T-helper 2 cell treated with Interferon-gamma antibody and Interleukin-4, amounts not matched to agents 5 μg/mL and 100 μg/mL, for 36 hours (primary cell): ENCODE data around the gene DSTYK.

Experiments used
- DNase-seq: peaks from one replicate; pipeline ENCODE4 v3.0.0; 2021; ENCODE audit warnings: low spot score
- H3K27ac Mint-ChIP-seq: one replicate; pipeline ENCODE4 v1.8.0; 2021; ENCODE audit warnings: mild to moderate bottlenecking, mixed read lengths
- H3K27me3 Mint-ChIP-seq: one replicate; pipeline ENCODE4 v1.8.0; 2021; ENCODE audit warnings: low read depth, mixed read lengths
- H3K36me3 Mint-ChIP-seq: one replicate; pipeline ENCODE4 v1.8.0; 2021; ENCODE audit warnings: low read depth, mixed read lengths
- H3K4me1 Mint-ChIP-seq: one replicate; pipeline ENCODE4 v1.8.0; 2021; ENCODE audit warnings: low read depth, mixed read lengths
- H3K4me3 Mint-ChIP-seq: one replicate; pipeline ENCODE4 v1.8.0; 2022; ENCODE audit warnings: mild to moderate bottlenecking, moderate library complexity, mixed read lengths
- H3K9me3 Mint-ChIP-seq: one replicate; pipeline ENCODE4 v1.8.0; 2021; ENCODE audit warnings: mixed read lengths

The DSTYK gene

GRCh38 chr1:205232945-205233397, 21.5 kb upstream of the DSTYK start:
- no peaks in the 10 kb centered on the region for H3K36me3 Mint-ChIP-seq

DNA sequence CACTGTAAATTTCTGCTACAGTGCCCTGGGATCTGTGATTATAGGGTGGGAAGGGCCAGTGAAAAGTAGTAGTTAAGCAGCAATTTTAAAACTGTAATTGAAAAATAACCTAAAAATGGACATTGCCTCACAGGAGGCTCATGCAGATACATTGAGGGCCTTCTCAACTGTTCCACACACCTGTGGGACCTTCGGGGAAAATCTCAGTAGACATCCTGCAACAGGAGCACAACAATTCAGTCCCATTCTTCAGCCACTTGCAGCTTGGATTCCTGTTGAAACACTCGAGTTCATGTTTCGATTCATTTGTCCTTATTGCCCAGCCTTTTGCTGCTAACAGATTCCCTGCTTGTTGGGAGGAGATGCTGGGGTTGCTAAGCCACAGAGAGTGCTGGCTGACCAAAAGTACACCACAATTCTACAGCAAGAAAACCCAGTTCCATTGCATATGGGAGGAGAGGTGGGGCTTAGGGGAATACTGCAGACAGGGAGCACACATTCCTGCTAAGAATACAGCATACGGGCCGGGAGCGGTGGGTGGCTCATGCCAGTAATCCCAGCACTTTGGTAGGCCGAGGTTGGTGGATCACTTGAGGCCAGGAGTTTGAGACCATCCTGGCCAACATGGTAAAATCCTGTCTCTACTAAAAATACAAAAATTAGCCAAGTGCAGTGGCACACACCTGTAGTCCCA, 20.8 kb upstream of the DSTYK start:
- Mint-ChIP-seq H3K4me3 (no peak overlapping the region), H3K9me3 (no peaks in the 10 kb centered on the region), H3K4me1 (peaks cover 30% of the 10 kb centered on the region), H3K27ac (no peak overlapping the region), H3K36me3 (no peaks in the 10 kb centered on the region), H3K27me3 (peaks cover 12% of the 10 kb centered on the region)
- DNase-seq: no peak

More at GRCh38 chr1:205232945-205233397, 21.5 kb upstream of the DSTYK start:
- DNase-seq: no peak
- Mint-ChIP-seq H3K27ac (no peak overlapping the region), H3K27me3 (peaks cover 9% of the 10 kb centered on the region), H3K9me3 (no peaks in the 10 kb centered on the region), H3K4me1 (peaks cover 34% of the 10 kb centered on the region), H3K4me3 (no peak overlapping the region)

- no peaks in the 10 kb centered on the region for H3K9me3 Mint-ChIP-seq
- H3K27ac Mint-ChIP-seq: no peak overlapping the region
- H3K4me3 Mint-ChIP-seq: no peak overlapping the region
- peaks cover 23% of the 10 kb centered on the region for H3K27me3 Mint-ChIP-seq
- no peak for DNase-seq
- peaks cover 32% of the 10 kb centered on the region for H3K4me1 Mint-ChIP-seq
- no peaks in the 10 kb centered on the region for H3K36me3 Mint-ChIP-seq
Observed at GRCh38 chr1:205230982-205231381, 19.5 kb upstream of the DSTYK start.

GRCh38 chr1:205229916-205230700, 18.6 kb upstream of the DSTYK start:
- Mint-ChIP-seq H3K27ac (no peak overlapping the region), H3K36me3 (no peaks in the 10 kb centered on the region)
- DNase-seq: no peak

DNA sequence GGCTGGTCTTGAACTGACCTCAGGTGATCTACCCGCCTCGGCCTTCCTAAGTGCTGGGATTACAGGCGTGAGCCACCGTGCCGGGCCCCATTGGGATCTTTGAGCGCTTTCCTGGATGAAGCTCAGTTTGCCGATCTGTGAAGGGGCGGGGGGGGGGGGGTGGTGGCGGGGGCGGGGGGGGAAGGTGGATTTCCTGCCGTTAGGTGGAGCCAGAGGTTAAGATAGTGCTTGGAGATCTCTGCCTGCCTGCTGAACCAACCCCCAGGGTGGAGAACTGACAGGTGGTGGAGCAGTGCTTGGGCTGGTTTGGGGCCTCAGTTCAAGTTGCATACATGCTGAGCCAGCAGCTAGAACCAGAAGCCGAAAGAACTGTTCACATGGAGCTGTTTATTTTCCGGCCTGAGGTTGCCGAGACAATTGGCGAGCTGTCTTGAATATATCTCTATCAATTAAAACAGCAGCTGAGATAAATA, 17.9 kb upstream of the DSTYK start:
- no peaks in the 10 kb centered on the region for H3K9me3 Mint-ChIP-seq
- H3K4me3 Mint-ChIP-seq: peak overlapping the region; percentile 89
- H3K27me3 Mint-ChIP-seq: peaks cover 37% of the 10 kb centered on the region
- H3K4me1 Mint-ChIP-seq: peaks cover 32% of the 10 kb centered on the region
- no peaks in the 10 kb centered on the region for H3K36me3 Mint-ChIP-seq
- peak overlapping the region; percentile 31 for H3K27ac Mint-ChIP-seq
- DNase-seq: peak; percentile 66

More at GRCh38 chr1:205229916-205230700, 18.6 kb upstream of the DSTYK start:
- Mint-ChIP-seq H3K4me3 (peak overlapping the region; percentile 89), H3K27me3 (peaks cover 31% of the 10 kb centered on the region), H3K9me3 (no peaks in the 10 kb centered on the region), H3K4me1 (peaks cover 32% of the 10 kb centered on the region)

DNA sequence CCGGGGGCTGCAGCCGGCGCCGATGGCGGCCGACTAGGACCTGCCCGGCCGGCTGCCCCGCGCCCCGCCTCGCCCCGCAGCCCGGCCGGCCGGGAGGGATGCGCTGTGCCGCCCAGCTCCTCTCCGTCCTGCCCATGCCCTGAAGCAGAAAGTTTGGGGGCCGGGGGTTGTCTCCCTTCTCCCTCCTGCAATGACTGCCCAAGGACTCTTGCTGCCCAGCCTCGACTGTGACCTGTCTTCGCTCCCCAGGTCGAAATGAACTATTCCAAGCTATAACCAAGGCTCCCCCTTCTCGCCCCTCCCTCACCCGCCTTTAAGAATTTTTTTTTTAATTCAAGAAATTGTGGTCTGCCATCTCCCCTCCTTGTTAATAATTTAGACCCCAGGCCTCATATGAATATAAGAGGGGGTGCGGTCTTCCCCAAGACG, 16.6 kb upstream of the DSTYK start:
- H3K27ac Mint-ChIP-seq: no peak overlapping the region
- peaks cover 39% of the 10 kb centered on the region for H3K27me3 Mint-ChIP-seq
- no peak for DNase-seq
- H3K9me3 Mint-ChIP-seq: no peaks in the 10 kb centered on the region
- H3K4me3 Mint-ChIP-seq: peak overlapping the region; percentile 89
- no peaks in the 10 kb centered on the region for H3K36me3 Mint-ChIP-seq
- peaks cover 29% of the 10 kb centered on the region for H3K4me1 Mint-ChIP-seq

- Mint-ChIP-seq H3K4me1 (peaks cover 27% of the 10 kb centered on the region), H3K27ac (no peak within 1 kb of the TSS), H3K27me3 (peaks cover 39% of the 10 kb centered on the region)
Observed at GRCh38 chr1:205227584-205228013, 16.1 kb upstream of the DSTYK start, which contains the start of gene TMCC2. TMCC2 (plus strand) TSS chr1:205227946; CDS start chr1:205228565, 619 bp downstream.

DNA sequence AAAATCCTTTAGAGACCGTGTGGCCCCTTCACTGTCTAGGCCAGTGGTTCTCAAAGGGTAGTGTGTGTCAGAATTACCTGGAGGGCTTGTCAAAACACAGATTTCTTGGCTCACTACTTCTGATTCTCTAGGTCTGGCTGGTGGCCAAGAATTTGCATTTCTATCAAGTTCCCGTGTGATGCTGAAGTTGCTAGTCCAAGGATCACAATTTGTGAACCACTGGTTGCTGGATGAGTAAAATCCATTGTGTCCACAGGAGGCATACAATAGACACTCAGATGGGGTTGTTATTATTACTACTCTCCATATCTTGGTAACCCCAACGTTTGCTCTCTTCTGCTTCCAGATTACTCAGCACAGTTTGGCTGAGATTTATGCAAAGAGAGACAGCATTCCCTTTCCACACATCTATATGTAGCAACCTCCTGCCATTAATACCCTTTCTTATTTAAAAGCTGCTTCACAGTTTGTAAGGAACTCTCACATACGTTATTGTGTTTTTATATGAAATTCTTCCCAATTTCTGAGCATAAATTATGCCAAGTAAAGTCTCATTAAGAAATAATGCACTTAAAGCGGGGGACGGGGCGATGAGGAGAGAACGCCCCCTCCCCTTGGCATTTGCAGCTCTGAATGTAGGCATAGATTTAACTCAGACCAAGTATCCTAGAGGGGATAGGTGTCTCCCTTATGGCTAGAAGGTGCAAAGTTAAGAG, 15.5 kb upstream of the DSTYK start:
- H3K27me3 Mint-ChIP-seq: peaks cover 39% of the 10 kb centered on the region
- H3K36me3 Mint-ChIP-seq: no peaks in the 10 kb centered on the region
- peak overlapping the region; percentile 80 for H3K4me3 Mint-ChIP-seq
- no peak for DNase-seq
- H3K9me3 Mint-ChIP-seq: no peaks in the 10 kb centered on the region
- H3K27ac Mint-ChIP-seq: no peak overlapping the region
- H3K4me1 Mint-ChIP-seq: peaks cover 27% of the 10 kb centered on the region

More at GRCh38 chr1:205227584-205228013, 16.1 kb upstream of the DSTYK start, which contains the start of gene TMCC2:
- peak within 1 kb of the TSS; percentile 89 for H3K4me3 Mint-ChIP-seq
- no peaks in the 10 kb centered on the region for H3K9me3 Mint-ChIP-seq
- no peaks in the 10 kb centered on the region for H3K36me3 Mint-ChIP-seq
- peak; percentile 84 for DNase-seq

- no peak overlapping the region for H3K4me3 Mint-ChIP-seq
- H3K27ac Mint-ChIP-seq: no peak overlapping the region
- peaks cover 43% of the 10 kb centered on the region for H3K27me3 Mint-ChIP-seq
- H3K36me3 Mint-ChIP-seq: no peaks in the 10 kb centered on the region
- DNase-seq: no peak
- no peaks in the 10 kb centered on the region for H3K9me3 Mint-ChIP-seq
- peaks cover 27% of the 10 kb centered on the region for H3K4me1 Mint-ChIP-seq
Observed at GRCh38 chr1:205225901-205226765, 14.6 kb upstream of the DSTYK start.

- H3K36me3 Mint-ChIP-seq: no peaks in the 10 kb centered on the region
- H3K9me3 Mint-ChIP-seq: no peaks in the 10 kb centered on the region
- H3K4me3 Mint-ChIP-seq: no peak overlapping the region
- H3K27me3 Mint-ChIP-seq: peaks cover 43% of the 10 kb centered on the region
- DNase-seq: no peak
- peaks cover 17% of the 10 kb centered on the region for H3K4me1 Mint-ChIP-seq
- H3K27ac Mint-ChIP-seq: no peak overlapping the region
Observed at GRCh38 chr1:205224736-205225135, 13.2 kb upstream of the DSTYK start.

DNA sequence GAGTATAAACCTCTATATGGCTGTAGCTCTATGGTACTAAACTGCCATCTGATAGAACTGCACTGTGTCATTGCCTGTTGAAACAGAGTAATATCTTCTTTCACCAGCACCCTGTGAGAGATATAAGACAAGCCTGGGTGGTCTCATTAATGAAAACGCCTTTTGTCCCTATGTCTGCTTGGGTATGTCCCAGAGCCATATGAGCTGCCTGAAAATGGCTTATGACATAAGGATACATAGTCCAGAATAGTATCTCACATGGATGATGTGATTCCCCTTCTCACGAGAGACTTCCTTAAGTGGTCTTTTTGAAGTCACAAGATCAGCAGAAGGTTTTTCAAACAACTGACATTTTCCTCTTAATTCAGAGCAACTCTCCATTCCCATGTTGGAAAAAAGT, 8.9 kb upstream of the DSTYK start:
- DNase-seq: no peak
- Mint-ChIP-seq H3K27me3 (peaks cover 20% of the 10 kb centered on the region), H3K4me3 (no peak overlapping the region), H3K27ac (no peak overlapping the region), H3K4me1 (peaks cover 2% of the 10 kb centered on the region), H3K36me3 (no peaks in the 10 kb centered on the region), H3K9me3 (no peaks in the 10 kb centered on the region)

DNA sequence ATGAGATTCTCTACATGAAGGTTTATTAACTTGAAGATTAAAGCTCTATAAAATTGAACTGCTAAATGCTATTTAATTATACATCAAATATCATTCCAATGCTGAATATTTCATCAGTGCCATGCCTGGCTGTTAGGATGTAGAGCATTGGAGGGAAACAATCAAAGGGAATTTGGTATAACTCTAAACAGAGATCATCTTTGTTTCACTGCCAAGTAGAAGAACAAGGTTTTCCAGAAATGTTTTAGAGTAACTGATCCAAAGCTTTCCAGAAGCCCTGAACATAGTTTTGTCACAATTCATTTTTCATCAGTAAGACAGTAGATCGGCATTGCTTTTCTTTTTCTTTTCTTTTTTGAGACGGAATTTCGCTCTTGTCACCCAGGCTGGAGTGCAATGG, 5.9 kb upstream of the DSTYK start:
- no peak overlapping the region for H3K4me3 Mint-ChIP-seq
- no peak for DNase-seq
- peaks cover 12% of the 10 kb centered on the region for H3K4me1 Mint-ChIP-seq
- H3K9me3 Mint-ChIP-seq: no peaks in the 10 kb centered on the region
- no peak overlapping the region for H3K27ac Mint-ChIP-seq
- H3K36me3 Mint-ChIP-seq: no peaks in the 10 kb centered on the region
- peaks cover 9% of the 10 kb centered on the region for H3K27me3 Mint-ChIP-seq

DNA sequence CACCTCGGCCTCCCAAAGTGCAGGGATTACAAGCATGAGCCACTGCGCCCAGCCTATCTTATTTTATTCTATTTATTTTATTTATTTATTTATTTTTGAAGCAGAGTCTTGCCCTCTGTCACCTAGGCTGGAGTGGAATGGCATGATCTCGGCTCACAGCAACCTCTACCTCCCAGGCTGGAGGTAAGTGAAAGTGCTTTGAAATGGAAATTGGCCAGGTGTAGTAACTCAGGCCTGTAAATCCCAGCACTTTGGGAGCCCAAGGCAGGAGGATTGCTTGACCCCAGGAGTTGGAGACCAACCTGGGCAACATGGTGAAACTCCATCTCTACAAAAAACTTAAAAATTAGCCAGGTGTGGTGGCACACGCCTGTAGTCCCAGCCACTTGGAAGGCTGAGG, 5.1 kb upstream of the DSTYK start:
- Mint-ChIP-seq H3K27me3 (peaks cover 9% of the 10 kb centered on the region), H3K36me3 (no peaks in the 10 kb centered on the region), H3K27ac (no peak overlapping the region), H3K4me3 (no peak overlapping the region), H3K4me1 (peaks cover 20% of the 10 kb centered on the region), H3K9me3 (no peaks in the 10 kb centered on the region)
- DNase-seq: no peak
